Activated CD4-positive, alpha-beta T cell treated with anti-CD3 and anti-CD28 coated beads, Interleukin-2, amount 10 ng/mL, durations not matched to agents 24 days and 14 days (primary cell): Measurements from ENCODE around the gene GPRC5C. TPM values are rescaled to one million over a fixed set of nuclear protein-coding genes. Genes with fewer than 3 reads are reported as not detected.
A peak's percentile ranks its signal among the peaks of the same experiment; 100 is the strongest.

ENCODE experiments used
- DNase-seq: peaks from one replicate; pipeline ENCODE4 v3.0.0; 2022
- H3K27ac Mint-ChIP-seq: one replicate; pipeline ENCODE4 v1.8.0; 2022; ENCODE audit warnings: mild to moderate bottlenecking, mixed read lengths
- H3K27me3 Mint-ChIP-seq: one replicate; pipeline ENCODE4 v1.8.0; 2022; ENCODE audit warnings: mixed read lengths
- H3K36me3 Mint-ChIP-seq: one replicate; pipeline ENCODE4 v1.8.0; 2022; ENCODE audit warnings: low read depth, mild to moderate bottlenecking, mixed read lengths
- H3K4me1 Mint-ChIP-seq: one replicate; pipeline ENCODE4 v1.8.0; 2021; ENCODE audit warnings: mixed read lengths
- H3K4me3 Mint-ChIP-seq: one replicate; pipeline ENCODE4 v1.8.0; 2022; ENCODE audit warnings: mild to moderate bottlenecking, moderate library complexity, mixed read lengths
- H3K9me3 Mint-ChIP-seq: one replicate; pipeline ENCODE4 v1.8.0; 2021; ENCODE audit warnings: mixed read lengths
- intact Hi-C: fragments of 100-400 bp; cut with micrococcal nuclease; formaldehyde crosslinking; loops from one replicate; pipeline ENCODE4 v1.15.1; 2023
- total RNA-seq: library from RNA; stranded (reverse); gene quantifications from 2 replicates; pipeline ENCODE4 v1.2.3, GENCODE V29; 2022

GPRC5C gene
- total RNA-seq, 1 donor from 2014 or later: 0.42 TPM

GRCh38 chr17:74446551-74447500 is 14.9 kb downstream of the GPRC5C start:
- H3K4me3 Mint-ChIP-seq: no peak overlapping the region
- no peaks in the 10 kb centered on the region for H3K36me3 Mint-ChIP-seq
- DNase-seq: peak; percentile 55
- intact Hi-C loops: no loop called here
- peaks cover 8% of the 10 kb centered on the region for H3K4me1 Mint-ChIP-seq
- no peak overlapping the region for H3K27ac Mint-ChIP-seq
- H3K9me3 Mint-ChIP-seq: no peaks in the 10 kb centered on the region
- H3K27me3 Mint-ChIP-seq: peaks cover 18% of the 10 kb centered on the region

DNA sequence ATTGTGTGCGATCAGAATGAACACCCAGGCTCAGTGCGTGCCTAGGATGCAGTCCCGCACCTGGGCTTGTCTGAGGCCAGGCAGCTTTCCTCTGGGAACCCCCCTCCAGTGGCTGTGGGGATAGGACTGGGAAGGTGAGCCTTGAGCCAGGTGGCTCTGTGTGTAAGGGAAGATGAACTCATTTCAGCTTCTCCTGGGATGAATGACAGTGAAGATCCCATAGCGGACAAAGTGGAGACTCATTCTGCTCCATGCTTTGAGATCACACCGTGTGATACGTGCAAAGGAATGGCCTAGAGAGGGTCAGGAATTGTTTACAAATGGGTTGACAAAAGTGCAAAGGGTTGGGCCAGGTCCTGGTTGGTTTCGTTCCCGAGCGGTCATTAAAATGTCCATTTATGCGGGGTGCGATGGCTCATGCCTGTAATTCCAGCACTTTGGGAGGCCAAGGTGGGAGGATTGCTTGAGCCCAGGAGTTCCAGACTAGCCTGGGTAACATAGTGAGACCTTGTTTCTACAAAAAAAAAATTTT is 15.8 kb downstream of the GPRC5C start:
- H3K4me3 Mint-ChIP-seq: no peak overlapping the region
- peaks cover 18% of the 10 kb centered on the region for H3K27me3 Mint-ChIP-seq
- no peak overlapping the region for H3K27ac Mint-ChIP-seq
- intact Hi-C loops: no loop called here
- H3K9me3 Mint-ChIP-seq: no peaks in the 10 kb centered on the region
- H3K4me1 Mint-ChIP-seq: peaks cover 15% of the 10 kb centered on the region
- no peaks in the 10 kb centered on the region for H3K36me3 Mint-ChIP-seq
- DNase-seq: peak; percentile 52

DNA sequence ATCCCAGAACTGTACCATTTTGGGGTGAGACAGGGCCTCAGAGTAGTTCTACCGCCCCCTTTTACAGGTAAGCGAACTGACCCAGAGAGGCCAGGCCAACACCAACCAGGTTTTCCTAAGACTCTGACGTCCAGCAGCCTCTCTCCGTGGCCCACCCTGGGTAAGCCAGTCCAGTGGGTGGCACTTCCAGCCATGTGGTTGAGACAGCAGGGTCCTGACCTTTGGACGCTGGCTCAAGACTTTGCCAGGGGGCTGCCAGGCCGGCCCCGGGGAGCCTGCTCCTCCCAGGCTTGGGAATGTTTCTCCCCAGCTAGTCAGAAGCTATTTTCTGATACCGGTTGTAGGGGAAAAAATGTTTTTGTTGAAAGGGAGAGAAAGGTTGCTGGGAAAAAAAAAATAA is 16.9 kb downstream of the GPRC5C start:
- Mint-ChIP-seq H3K4me3 (no peak overlapping the region), H3K27ac (no peak overlapping the region), H3K36me3 (no peaks in the 10 kb centered on the region), H3K9me3 (no peaks in the 10 kb centered on the region), H3K27me3 (peaks cover 20% of the 10 kb centered on the region), H3K4me1 (peaks cover 17% of the 10 kb centered on the region)
- DNase-seq: no peak
- intact Hi-C loops: no loop called here

DNA sequence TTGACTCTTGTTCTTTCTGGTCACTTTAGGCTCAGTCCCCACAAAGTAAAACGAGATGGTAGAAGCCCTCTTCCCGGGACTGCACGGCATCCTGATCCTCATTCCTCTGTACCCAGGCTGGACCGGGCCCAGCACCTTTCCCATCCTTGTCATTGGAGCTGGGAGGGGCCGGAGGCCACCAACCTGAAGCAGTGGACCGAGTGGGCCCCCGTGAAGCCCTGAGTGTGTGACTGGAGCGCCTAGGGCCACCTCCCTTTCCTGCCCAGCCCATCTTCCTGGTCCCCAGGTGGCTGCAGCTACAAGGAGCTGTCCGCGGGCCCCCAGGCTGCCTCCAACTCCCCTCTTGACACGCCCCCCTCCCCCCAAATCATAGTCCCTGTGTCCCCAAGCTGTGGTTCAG is 17.4 kb downstream of the GPRC5C start:
- H3K27me3 Mint-ChIP-seq: peaks cover 20% of the 10 kb centered on the region
- H3K4me1 Mint-ChIP-seq: peaks cover 18% of the 10 kb centered on the region
- H3K9me3 Mint-ChIP-seq: no peaks in the 10 kb centered on the region
- no peak overlapping the region for H3K4me3 Mint-ChIP-seq
- no peak for DNase-seq
- H3K27ac Mint-ChIP-seq: no peak overlapping the region
- H3K36me3 Mint-ChIP-seq: no peaks in the 10 kb centered on the region
- intact Hi-C loops: no loop called here

DNA sequence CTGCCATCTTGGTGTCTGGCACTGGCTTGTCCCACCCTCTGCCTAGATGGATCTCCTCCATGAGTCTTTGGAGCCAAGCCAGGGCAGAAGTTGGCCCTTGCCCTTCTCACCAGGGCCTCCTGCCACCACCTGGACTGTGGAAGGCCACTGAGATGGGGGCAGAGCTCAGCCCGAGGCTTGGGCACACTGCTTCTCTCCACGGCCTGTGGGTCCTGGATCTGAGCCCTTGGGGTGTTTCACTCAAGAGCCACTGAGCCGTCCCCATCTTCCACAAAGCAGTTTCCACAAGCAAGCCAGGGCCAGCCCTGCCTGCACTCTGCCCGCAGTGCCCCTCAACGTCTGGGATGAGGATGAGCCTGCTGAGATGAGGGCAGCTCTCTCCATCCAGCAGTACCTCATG is 17.9 kb downstream of the GPRC5C start:
- Mint-ChIP-seq H3K27me3 (peaks cover 20% of the 10 kb centered on the region), H3K9me3 (no peaks in the 10 kb centered on the region), H3K36me3 (no peaks in the 10 kb centered on the region), H3K27ac (no peak overlapping the region), H3K4me1 (peaks cover 19% of the 10 kb centered on the region), H3K4me3 (no peak overlapping the region)
- DNase-seq: no peak
- intact Hi-C loops: loop anchor here (10.0 kb wide), 1 partner anchor 145 kb away; no protein-coding TSS in a partner anchor

- peaks cover 19% of the 10 kb centered on the region for H3K4me1 Mint-ChIP-seq
- no peak overlapping the region for H3K27ac Mint-ChIP-seq
- intact Hi-C loops: loop anchor here (10.0 kb wide), 1 partner anchor 145 kb away; no protein-coding TSS in a partner anchor
- H3K36me3 Mint-ChIP-seq: no peaks in the 10 kb centered on the region
- peaks cover 20% of the 10 kb centered on the region for H3K27me3 Mint-ChIP-seq
- DNase-seq: no peak
- no peak overlapping the region for H3K4me3 Mint-ChIP-seq
- H3K9me3 Mint-ChIP-seq: no peaks in the 10 kb centered on the region
These were observed 18.3 kb downstream of the GPRC5C start for GRCh38 chr17:74450231-74450630.

DNA sequence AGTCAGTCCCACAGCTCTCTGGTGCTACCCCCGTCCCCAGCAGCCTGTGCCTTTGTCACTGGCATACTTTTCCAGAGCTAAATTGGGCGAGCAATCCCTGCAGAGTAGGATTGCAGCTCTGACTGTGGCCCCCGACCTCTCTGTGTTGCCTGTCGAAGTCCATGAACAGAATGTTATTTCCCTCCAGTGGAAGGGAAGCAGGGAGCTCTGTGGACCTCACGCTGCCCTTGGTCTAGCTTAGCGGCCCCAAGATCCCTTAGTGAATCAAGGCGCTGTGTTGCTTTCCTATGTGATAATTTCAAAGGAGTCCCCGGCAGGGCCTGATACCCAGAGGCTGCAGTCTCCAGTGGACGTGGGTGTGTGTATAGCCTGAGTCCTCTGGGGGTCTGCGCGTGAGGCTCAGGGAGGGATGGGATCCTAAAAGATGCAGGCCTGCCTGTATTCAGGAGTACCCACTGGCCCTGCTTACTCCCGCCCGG is 19.1 kb downstream of the GPRC5C start:
- no peak overlapping the region for H3K27ac Mint-ChIP-seq
- intact Hi-C loops: loop anchor here (10.0 kb wide), 1 partner anchor 146 kb away; no protein-coding TSS in a partner anchor
- peaks cover 19% of the 10 kb centered on the region for H3K4me1 Mint-ChIP-seq
- no peak overlapping the region for H3K4me3 Mint-ChIP-seq
- no peaks in the 10 kb centered on the region for H3K9me3 Mint-ChIP-seq
- no peaks in the 10 kb centered on the region for H3K36me3 Mint-ChIP-seq
- peaks cover 18% of the 10 kb centered on the region for H3K27me3 Mint-ChIP-seq
- no peak for DNase-seq

DNA sequence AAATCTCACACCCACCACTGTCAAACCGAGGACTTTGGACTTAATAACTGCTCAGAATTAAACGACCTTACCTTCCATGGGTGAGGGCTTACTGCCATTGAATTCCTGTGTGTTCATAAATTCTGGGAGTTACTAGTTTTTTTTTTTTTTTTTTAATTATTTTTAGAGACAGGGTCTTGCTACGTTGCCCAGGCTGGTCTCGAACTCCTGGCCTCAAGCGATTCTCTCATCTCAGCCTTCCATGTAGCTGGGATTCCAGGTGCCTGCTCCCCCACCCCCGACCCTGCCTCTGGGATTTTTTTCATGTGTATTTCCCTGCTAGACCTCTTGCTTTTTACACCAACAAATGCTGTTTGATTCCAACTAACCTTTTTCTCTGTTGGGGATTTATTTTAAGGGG is 19.7 kb downstream of the GPRC5C start:
- Mint-ChIP-seq H3K27me3 (peaks cover 18% of the 10 kb centered on the region), H3K4me3 (no peak overlapping the region), H3K9me3 (no peaks in the 10 kb centered on the region), H3K27ac (no peak overlapping the region), H3K4me1 (peaks cover 19% of the 10 kb centered on the region), H3K36me3 (no peaks in the 10 kb centered on the region)
- intact Hi-C loops: loop anchor here (10.0 kb wide), 1 partner anchor 147 kb away; no protein-coding TSS in a partner anchor
- DNase-seq: no peak

DNA sequence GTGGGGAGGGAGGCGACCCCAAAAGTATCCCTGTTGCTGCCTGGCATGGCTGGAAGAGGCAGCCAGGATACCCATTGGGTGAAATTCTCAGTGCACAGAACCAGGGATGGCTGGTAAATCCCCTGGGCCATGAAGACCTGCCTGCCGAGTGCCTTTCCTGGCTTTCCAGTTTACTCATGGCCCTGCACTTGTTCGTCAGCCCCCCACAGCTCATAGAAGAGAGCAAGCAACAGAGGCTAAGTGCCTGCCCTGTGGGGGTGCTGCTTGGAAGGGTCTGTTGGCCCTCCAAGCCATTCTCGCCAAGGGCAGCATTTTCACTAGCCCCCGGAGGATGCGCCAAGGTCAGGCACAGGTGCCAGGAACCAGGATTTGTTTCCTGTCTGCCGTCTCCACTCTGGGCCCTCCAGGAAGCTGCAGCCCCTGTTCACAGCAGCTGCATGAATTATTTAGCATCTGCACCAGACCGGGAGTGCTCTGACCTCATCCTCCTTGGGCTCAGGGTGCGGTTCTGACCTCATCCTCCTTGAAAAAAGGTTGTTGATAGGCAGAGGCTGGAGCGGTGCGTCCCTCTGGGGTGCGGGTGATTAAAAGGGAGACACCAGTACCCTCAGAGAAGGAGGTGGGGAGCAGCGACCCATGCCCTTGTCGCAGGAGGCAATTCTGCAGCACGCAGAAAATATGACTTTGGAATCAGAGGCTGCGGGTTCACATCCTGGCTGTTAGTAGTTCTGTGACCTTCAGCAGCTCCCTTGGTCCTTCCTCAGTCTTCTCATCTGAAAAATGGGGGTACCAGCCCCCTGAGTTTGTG is 20.3 kb downstream of the GPRC5C start:
- Mint-ChIP-seq H3K9me3 (no peaks in the 10 kb centered on the region), H3K27ac (no peak overlapping the region), H3K4me1 (peaks cover 18% of the 10 kb centered on the region), H3K4me3 (peak overlapping the region; percentile 44), H3K36me3 (no peaks in the 10 kb centered on the region), H3K27me3 (peaks cover 17% of the 10 kb centered on the region)
- intact Hi-C loops: loop anchor here (10.0 kb wide), 1 partner anchor 147 kb away; no protein-coding TSS in a partner anchor
- peak; percentile 73 for DNase-seq

GRCh38 chr17:74452841-74453661 is 21.2 kb downstream of the GPRC5C start:
- intact Hi-C loops: loop anchor here (10.0 kb wide), 1 partner anchor 148 kb away; no protein-coding TSS in a partner anchor
- Mint-ChIP-seq H3K4me3 (peak overlapping the region; percentile 44), H3K4me1 (peaks cover 23% of the 10 kb centered on the region)

GRCh38 chr17:74453665-74454196 is 21.8 kb downstream of the GPRC5C start:
- intact Hi-C loops: loop anchor here (10.0 kb wide), 1 partner anchor 149 kb away; no protein-coding TSS in a partner anchor
- Mint-ChIP-seq H3K4me1 (peaks cover 27% of the 10 kb centered on the region), H3K27ac (no peak overlapping the region), H3K27me3 (peaks cover 15% of the 10 kb centered on the region), H3K36me3 (no peaks in the 10 kb centered on the region), H3K9me3 (no peaks in the 10 kb centered on the region), H3K4me3 (peak overlapping the region; percentile 44)
- DNase-seq: no peak

More at GRCh38 chr17:74452841-74453661, 21.2 kb downstream of the GPRC5C start:
- no peaks in the 10 kb centered on the region for H3K36me3 Mint-ChIP-seq
- H3K9me3 Mint-ChIP-seq: no peaks in the 10 kb centered on the region
- no peak for DNase-seq
- peaks cover 15% of the 10 kb centered on the region for H3K27me3 Mint-ChIP-seq
- H3K27ac Mint-ChIP-seq: no peak overlapping the region

DNA sequence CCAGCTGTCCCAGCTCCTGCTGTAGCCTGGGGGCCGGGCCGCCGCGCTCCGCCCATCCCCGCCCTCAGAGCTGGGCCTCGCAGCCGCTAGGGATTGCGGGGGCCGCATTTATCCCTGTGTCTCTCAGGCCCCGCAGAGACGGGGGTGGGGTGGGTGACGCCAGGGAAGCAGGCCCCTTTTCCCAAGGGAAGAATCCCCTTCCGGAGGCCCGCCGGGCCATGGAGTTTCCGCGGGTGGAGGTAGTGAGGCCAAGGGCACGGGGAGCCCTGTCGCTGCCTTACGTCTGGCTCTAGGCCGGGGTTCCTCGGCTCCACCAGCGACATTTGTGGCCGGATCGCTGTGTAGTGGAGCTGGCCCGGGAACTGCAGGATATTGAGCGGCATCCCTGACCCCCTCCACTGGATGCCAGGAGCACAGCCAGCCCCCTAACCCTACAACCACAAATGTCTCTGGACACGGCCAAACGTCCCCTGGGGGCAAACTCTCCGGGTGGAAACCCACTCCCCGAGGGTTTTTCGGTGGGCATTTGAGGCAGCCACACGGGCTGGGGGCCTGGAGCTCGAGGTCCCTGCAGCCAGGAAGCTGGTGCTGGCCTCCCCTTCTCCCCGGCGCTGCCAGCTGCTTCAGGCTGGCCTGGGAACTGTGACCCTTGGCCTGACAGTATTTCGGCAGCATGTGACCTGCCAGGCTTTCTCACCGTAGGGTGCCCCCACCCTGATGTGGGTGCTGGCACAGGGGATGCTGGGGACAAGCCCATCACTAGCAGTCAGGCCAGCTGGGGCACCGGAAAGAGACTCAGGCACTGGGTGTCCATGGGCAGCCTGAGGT is 22.5 kb downstream of the GPRC5C start:
- H3K36me3 Mint-ChIP-seq: no peaks in the 10 kb centered on the region
- peak overlapping the region; percentile 41 for H3K4me3 Mint-ChIP-seq
- peaks cover 31% of the 10 kb centered on the region for H3K4me1 Mint-ChIP-seq
- peaks cover 15% of the 10 kb centered on the region for H3K27me3 Mint-ChIP-seq
- intact Hi-C loops: loop anchor here (10.0 kb wide), 1 partner anchor 150 kb away; no protein-coding TSS in a partner anchor
- DNase-seq: peak; percentile 93
- no peaks in the 10 kb centered on the region for H3K9me3 Mint-ChIP-seq
- H3K27ac Mint-ChIP-seq: no peak overlapping the region
